ENCODE measurements around the gene RRBP1. TPM values are rescaled to one million over a fixed set of nuclear protein-coding genes. Genes with fewer than 3 reads are reported as not detected.

RRBP1 gene
- total RNA-seq, 4 donors from 2014 or later: 76.5 to 162 (median 83.9) TPM

DNA sequence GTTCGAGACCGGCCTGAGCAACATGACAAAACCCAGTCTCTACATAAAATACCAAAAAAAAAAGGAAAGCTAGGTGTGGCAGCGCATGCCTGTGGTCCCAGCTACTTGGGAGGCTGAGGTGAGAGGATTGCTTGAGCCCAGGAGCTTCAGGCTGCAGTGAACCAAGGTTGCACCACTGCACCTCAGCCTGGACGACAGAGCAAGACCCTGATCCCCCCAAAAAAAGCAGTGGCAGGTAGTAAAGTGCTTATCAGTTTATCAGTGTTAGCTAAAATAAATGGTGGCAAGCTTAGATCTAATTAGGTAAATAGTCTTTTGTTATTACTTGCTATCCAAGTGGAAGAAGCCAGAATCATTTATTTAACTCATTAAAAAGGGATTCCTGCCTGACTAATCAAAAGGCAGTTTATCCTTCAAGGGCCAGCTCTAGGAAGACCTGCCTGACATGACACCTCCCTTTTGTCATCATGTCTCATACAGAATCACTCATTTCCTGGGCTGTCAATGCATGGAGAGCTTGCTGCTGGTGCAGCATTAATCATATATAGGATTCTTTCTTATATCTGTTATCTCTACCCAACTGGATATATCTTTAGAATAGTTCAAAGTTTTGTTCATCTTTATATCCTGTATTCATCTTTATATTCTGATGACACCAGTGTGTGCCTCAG lies 102.5 kb downstream of the RRBP1 start:
- H3K36me3 ChIP-seq: no peaks in the 10 kb centered on the region
- H3K4me1 ChIP-seq: peaks cover 0 to 29% (median 0%) of the 10 kb centered on the region in 4 donors
- 93% methylated on average over 4 of the region's 4 CpGs for WGBS, 2 donors
- no peaks in the 10 kb centered on the region for H3K27me3 ChIP-seq
- DNase-seq (ENCODE audit: low spot score in 2 of 2): no peak
- H3K27ac ChIP-seq: no peak overlapping the region
- TF ChIP-seq EP300 (IDR thresholded peaks at IDR 0.05): no peak
- TF ChIP-seq, protein P1, sequence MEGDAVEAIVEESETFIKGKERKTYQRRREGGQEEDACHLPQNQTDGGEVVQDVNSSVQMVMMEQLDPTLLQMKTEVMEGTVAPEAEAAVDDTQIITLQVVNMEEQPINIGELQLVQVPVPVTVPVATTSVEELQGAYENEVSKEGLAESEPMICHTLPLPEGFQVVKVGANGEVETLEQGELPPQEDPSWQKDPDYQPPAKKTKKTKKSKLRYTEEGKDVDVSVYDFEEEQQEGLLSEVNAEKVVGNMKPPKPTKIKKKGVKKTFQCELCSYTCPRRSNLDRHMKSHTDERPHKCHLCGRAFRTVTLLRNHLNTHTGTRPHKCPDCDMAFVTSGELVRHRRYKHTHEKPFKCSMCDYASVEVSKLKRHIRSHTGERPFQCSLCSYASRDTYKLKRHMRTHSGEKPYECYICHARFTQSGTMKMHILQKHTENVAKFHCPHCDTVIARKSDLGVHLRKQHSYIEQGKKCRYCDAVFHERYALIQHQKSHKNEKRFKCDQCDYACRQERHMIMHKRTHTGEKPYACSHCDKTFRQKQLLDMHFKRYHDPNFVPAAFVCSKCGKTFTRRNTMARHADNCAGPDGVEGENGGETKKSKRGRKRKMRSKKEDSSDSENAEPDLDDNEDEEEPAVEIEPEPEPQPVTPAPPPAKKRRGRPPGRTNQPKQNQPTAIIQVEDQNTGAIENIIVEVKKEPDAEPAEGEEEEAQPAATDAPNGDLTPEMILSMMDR (IDR thresholded peaks at IDR 0.05): no peak
- TF ChIP-seq POLR2A (IDR thresholded peaks at IDR 0.05): no peak
- H3K4me3 ChIP-seq: no peak overlapping the region
- no peaks in the 10 kb centered on the region for H3K9me3 ChIP-seq

DNA sequence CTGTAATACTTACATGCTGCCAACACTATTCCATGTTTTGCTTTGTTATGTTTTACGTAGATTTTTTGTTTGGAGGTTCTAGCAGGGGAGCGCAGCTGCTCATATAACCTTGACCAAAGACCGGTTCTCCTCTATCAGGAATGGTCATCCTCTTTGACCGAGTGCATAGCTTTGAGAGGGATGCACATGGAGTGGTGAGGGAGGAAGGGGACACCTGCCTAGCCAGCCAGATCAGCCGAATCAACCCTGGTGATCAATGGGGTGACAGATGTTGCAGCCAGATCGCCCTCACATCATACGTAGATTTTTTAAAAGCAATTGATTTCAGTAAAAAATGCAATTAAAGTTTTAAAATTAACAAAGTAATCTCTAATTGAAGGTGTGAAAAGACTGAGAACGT lies 105.8 kb downstream of the RRBP1 start:
- Histone ChIP-seq H3K27ac (no peak overlapping the region), H3K4me3 (no peak overlapping the region), H3K9me3 (no peaks in the 10 kb centered on the region), H3K27me3 (no peaks in the 10 kb centered on the region), H3K36me3 (no peaks in the 10 kb centered on the region), H3K4me1 (peaks cover 0 to 62% (median 3%) of the 10 kb centered on the region in 4 donors)
- TF ChIP-seq EP300 (IDR thresholded peaks at IDR 0.05) (no peak), POLR2A (IDR thresholded peaks at IDR 0.05) (no peak)
- TF ChIP-seq, protein P1 (IDR thresholded peaks at IDR 0.05): no peak
- 82% methylated on average over 8 of the region's 8 CpGs for WGBS, 2 donors
- DNase-seq (ENCODE audit: low spot score in 2 of 2): no peak

DNA sequence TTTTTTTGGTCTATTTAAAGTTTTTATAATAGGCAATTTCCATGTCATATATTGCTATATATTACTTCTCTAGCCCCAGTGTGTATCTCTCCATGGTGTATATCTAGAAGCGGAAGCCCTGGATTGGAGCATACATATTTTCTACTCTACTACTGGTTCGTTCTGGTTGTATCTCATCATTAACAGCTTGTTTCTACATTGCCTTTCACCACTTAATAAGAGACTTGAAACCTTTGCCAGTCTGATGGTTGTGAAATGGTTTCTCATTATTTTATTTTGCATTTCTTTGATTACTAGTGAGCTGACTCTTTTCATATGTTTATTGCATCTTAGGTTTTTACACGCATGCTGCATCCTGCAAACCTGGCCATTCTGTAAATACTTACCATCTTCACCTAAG lies 108.6 kb downstream of the RRBP1 start:
- Histone ChIP-seq H3K27me3 (no peaks in the 10 kb centered on the region), H3K27ac (peak overlapping the region in 1 of 4 donors; percentile 6), H3K9me3 (no peaks in the 10 kb centered on the region), H3K4me1 (peaks cover 0 to 54% (median 4%) of the 10 kb centered on the region in 4 donors), H3K4me3 (no peak overlapping the region), H3K36me3 (no peaks in the 10 kb centered on the region)
- TF ChIP-seq POLR2A (IDR thresholded peaks at IDR 0.05) (no peak), EP300 (IDR thresholded peaks at IDR 0.05) (no peak)
- TF ChIP-seq, protein P1 (IDR thresholded peaks at IDR 0.05): no peak
- no peak for DNase-seq (ENCODE audit: low spot score in 2 of 2)
- WGBS, 2 donors: 78 to 84% methylated on average over 3 of the region's 3 CpGs

DNA sequence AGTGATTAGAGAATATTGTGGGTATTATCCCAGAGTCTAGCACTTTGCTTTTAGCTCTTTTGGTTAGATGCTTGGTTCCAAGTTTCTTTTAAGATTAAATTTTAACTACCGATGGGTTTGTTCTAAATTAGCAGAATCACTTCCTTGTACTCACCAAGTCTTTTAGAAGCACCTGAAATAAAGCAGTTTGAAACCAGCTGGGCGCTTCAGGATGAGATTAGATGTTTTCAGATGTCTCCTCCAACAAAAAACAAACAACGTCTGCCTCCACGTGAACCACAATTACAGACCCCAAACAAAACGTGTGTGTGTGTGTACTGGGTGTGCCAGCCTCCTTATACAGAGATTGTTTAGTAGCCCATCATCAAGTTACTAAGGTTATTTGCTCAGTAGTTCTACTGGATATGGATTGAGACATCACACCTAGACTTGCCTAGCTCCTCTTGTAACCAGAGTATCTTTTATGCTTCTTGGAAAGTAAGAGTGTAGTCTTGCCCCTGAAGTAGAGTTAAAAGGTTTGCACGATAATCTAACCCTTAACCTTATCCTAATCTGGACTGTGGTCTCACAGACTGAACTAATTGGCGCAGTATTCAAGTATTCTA lies 109.9 kb downstream of the RRBP1 start:
- no peak for DNase-seq (ENCODE audit: low spot score in 2 of 2)
- WGBS, 2 donors: 54 to 61% methylated on average over 7 of the region's 7 CpGs
- TF ChIP-seq EP300 (IDR thresholded peaks at IDR 0.05) (no peak), POLR2A (IDR thresholded peaks at IDR 0.05) (no peak)
- TF ChIP-seq, protein P1 (IDR thresholded peaks at IDR 0.05): no peak
- Histone ChIP-seq H3K4me3 (peak overlapping the region in 1 of 4 donors; percentile 87), H3K4me1 (peaks cover 0 to 61% (median 7%) of the 10 kb centered on the region in 4 donors), H3K27me3 (no peaks in the 10 kb centered on the region), H3K36me3 (no peaks in the 10 kb centered on the region), H3K27ac (peak overlapping the region in 1 of 4 donors; percentile 97), H3K9me3 (no peaks in the 10 kb centered on the region)

DNA sequence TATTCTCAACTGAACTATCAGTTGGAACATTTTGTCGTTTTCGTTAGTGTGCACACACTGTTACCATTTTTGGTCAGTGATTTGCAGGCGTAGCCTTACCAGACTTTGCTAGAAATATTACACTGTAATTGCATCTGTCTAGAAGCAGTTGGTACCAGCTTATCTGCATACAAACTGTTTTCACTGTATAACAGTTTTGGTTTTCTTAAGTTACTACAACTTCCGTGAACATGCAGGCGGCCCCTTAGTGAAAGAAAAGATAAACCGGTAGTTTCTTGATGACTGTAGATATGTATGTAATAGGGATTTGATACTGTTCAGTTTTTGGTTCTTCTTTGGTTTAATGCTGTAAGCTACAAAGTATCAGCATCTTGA lies 110.9 kb downstream of the RRBP1 start:
- H3K36me3 ChIP-seq: no peaks in the 10 kb centered on the region
- no peak for DNase-seq (ENCODE audit: low spot score in 2 of 2)
- peak overlapping the region; percentile 91 to 99 (median 98) for H3K27ac ChIP-seq
- TF ChIP-seq, protein P1 (IDR thresholded peaks at IDR 0.05): no peak
- TF ChIP-seq EP300 (IDR thresholded peaks at IDR 0.05) (no peak), POLR2A (IDR thresholded peaks at IDR 0.05) (no peak)
- WGBS, 2 donors: 24 to 32% methylated on average over 6 of the region's 6 CpGs
- no peaks in the 10 kb centered on the region for H3K9me3 ChIP-seq
- peak overlapping the region; percentile 84 to 96 (median 91) for H3K4me3 ChIP-seq
- no peaks in the 10 kb centered on the region for H3K27me3 ChIP-seq
- peaks cover 0 to 54% (median 7%) of the 10 kb centered on the region in 4 donors for H3K4me1 ChIP-seq
